Esophagus muscularis mucosa (tissue), 4 donors: ENCODE measurements around the gene RARB. TPM values are rescaled to one million over a fixed set of nuclear protein-coding genes. Genes with fewer than 3 reads are reported as not detected.
A peak's percentile ranks its signal among the peaks of the same experiment; 100 is the strongest.

ENCODE experiments used
- DNase-seq: peaks from one replicate; pipeline ENCODE4 v3.0.0-alpha.2; 2017; ENCODE audit errors: extremely low spot score
- H3K27ac ChIP-seq, 4 donors: fragments of 200-600 bp; sonication (generic); replicated peaks in 1 of 4; 1 replicate in 3 of 4; 2 replicates in 1 of 4; pipeline ENCODE4 v1.5.1; 2016 to 2019; ENCODE audit warnings: mild to moderate bottlenecking in 1 of 4
- H3K27me3 ChIP-seq, 4 donors: fragments of 200-600 bp; sonication (generic); one replicate each; pipeline versions ENCODE4 v1.5.1 to v1.6.0; 2016 to 2019
- H3K36me3 ChIP-seq, 4 donors: fragments of 200-600 bp; sonication (generic); one replicate each; pipeline ENCODE4 v1.5.1; 2016 to 2019
- H3K4me1 ChIP-seq, 4 donors: fragments of 200-600 bp; sonication (generic); one replicate each; pipeline ENCODE4 v1.5.1; 2016 to 2019
- H3K4me3 ChIP-seq, 4 donors: fragments of 200-600 bp; sonication (generic); 1 replicate in 2 of 4; 2 replicates in 2 of 4; pipeline ENCODE4 v1.5.1; 2016 to 2019; ENCODE audit warnings: mild to moderate bottlenecking in 4 of 4, moderate library complexity in 1 of 4
- H3K9me3 ChIP-seq, 4 donors: fragments of 200-600 bp; sonication (generic); 1 replicate in 3 of 4; 2 replicates in 1 of 4; pipeline ENCODE4 v1.5.1; 2016 to 2019
- EP300 ChIP-seq: sonication (generic); formaldehyde crosslinking; IDR thresholded peaks from one replicate; pipeline ENCODE4 v1.6.1; 2017; ENCODE audit warnings: antibody characterized with exemption
- POLR2A ChIP-seq: fragments of 450-650 bp; IDR thresholded peaks from one replicate; pipeline ENCODE4 v1.6.1; 2017; ENCODE audit warnings: antibody characterized with exemption, moderate library complexity, mild to moderate bottlenecking, low read depth
- POLR2AphosphoS5 ChIP-seq, 2 donors: sonication (generic); formaldehyde crosslinking; IDR thresholded peaks; one replicate each; pipeline ENCODE4 v1.6.1; 2017; ENCODE audit warnings: antibody characterized with exemption in 2 of 2
- whole genome bisulfite sequencing: methylation state at CpG from one replicate; pipeline ENCODE4 v1.1.5; 2018; 5-methylcytosine and 5-hydroxymethylcytosine counted together
- intact Hi-C: fragments of 100-400 bp; cut with DNase I; formaldehyde crosslinking; loops from one replicate; pipeline ENCODE4 v1.15.1; 2023
- total RNA-seq, 4 donors: library from RNA; depleted of rRNA; stranded (reverse); fragments of >200 nt; gene quantifications; one replicate each; pipeline versions ENCODE4 v1.1.0 to v1.2.1, GENCODE V29; 2016
- TF ChIP-seq, protein P1 (sequence below), 3 experiments: fragments of 200-600 bp in 2 of 3; fragments of 450-650 bp in 1 of 3; sonication (generic) in 2 of 3; IDR thresholded peaks; one replicate each; pipeline ENCODE4 v1.5.1; 2017 to 2019; ENCODE audit warnings: antibody characterized with exemption in 3 of 3, mild to moderate bottlenecking in 2 of 3, moderate library complexity in 1 of 3

The RARB gene
- total RNA-seq, 4 donors from 2014 or later: 29.2 to 51.9 (median 40.9) TPM

DNA sequence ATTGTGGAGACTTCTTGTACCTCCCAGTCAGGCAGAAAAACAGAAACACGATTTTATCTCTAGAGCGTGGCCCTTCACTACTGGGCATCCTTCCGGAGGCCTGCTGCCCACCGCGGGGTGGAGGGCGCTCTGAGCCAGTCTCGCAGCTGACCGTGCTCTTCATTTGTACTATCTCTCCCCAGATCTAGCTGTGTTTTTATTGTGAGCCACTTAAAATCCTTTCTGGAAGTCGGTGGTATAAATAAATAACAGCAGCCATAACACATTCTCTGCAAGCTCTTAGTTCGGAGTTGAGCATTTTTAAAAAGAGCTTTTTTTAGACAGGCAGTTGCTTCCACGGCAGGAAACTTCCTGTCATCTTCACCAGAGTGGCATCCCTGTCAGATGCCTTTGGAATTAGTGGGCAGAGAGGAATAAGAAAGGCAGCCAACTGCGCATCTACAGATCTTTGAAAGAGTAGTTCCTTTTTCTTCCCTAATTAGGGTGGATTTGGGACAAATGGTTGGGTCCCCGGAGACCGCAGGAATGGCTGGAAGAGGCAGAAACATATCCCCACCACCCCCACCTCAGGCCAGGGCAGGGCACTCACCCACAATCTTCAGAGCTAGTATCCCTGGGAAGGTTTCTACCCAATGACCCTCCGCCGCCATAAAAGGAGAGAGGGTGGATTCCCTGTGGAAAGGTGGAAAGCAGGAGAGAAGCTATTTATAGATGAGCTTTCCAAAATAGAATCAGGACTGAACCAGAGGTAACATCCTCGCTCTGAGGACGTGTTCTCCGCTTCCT is 145.5 kb downstream of the RARB start:
- Histone ChIP-seq H3K36me3 (peaks cover 0 to 65% (median 25%) of the 10 kb centered on the region in 4 donors), H3K4me1 (peaks cover 22 to 47% (median 33%) of the 10 kb centered on the region in 4 donors), H3K4me3 (no peak overlapping the region), H3K27ac (peak overlapping the region; percentile 71 to 75 (median 73)), H3K9me3 (no peaks in the 10 kb centered on the region), H3K27me3 (no peaks in the 10 kb centered on the region)
- 70% methylated on average over 18 of the region's 19 CpGs for whole genome bisulfite sequencing
- TF ChIP-seq POLR2AphosphoS5 (IDR thresholded peaks at IDR 0.05): no peak
- TF ChIP-seq, protein P1, sequence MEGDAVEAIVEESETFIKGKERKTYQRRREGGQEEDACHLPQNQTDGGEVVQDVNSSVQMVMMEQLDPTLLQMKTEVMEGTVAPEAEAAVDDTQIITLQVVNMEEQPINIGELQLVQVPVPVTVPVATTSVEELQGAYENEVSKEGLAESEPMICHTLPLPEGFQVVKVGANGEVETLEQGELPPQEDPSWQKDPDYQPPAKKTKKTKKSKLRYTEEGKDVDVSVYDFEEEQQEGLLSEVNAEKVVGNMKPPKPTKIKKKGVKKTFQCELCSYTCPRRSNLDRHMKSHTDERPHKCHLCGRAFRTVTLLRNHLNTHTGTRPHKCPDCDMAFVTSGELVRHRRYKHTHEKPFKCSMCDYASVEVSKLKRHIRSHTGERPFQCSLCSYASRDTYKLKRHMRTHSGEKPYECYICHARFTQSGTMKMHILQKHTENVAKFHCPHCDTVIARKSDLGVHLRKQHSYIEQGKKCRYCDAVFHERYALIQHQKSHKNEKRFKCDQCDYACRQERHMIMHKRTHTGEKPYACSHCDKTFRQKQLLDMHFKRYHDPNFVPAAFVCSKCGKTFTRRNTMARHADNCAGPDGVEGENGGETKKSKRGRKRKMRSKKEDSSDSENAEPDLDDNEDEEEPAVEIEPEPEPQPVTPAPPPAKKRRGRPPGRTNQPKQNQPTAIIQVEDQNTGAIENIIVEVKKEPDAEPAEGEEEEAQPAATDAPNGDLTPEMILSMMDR (IDR thresholded peaks at IDR 0.05): no peak
- no peak for TF ChIP-seq POLR2A
- no peak for TF ChIP-seq EP300
- intact Hi-C loops: no loop called here
- DNase-seq: no peak

DNA sequence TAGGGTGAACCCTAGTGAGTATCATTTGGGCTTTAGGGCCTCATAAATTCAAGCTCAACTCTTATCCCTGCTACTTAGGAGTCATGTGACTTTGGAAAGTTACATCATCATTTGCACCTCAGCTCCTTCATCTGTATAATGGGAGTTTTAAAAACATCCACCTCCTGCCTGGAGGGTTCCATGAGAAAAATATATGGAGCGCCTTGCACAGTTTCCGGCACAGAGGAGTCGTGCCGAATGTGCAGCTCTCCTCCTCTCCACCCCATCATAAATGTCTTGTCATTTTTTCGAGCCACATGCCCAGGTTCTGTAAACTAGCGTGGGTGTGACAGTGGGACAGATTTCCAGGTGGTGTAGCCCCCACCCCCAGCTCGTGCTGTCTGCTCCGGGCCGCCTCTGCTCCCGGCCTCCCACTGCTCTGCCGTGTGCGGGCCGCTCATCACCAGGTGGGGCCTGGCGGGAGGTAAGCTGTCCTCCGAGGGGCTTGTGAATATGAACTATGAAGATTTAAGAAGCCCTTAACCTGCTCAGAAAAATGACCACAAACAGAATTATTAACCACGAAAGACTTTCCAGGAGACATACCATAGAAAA is 146.2 kb downstream of the RARB start:
- Histone ChIP-seq H3K27me3 (no peaks in the 10 kb centered on the region), H3K27ac (peak overlapping the region; percentile 71 to 75 (median 73)), H3K4me1 (peaks cover 18 to 40% (median 26%) of the 10 kb centered on the region in 4 donors), H3K9me3 (no peaks in the 10 kb centered on the region), H3K36me3 (peaks cover 0 to 67% (median 25%) of the 10 kb centered on the region in 4 donors), H3K4me3 (no peak overlapping the region)
- TF ChIP-seq POLR2A: no peak
- DNase-seq: no peak
- intact Hi-C loops: no loop called here
- 91% methylated on average over 16 of the region's 16 CpGs for WGBS

DNA sequence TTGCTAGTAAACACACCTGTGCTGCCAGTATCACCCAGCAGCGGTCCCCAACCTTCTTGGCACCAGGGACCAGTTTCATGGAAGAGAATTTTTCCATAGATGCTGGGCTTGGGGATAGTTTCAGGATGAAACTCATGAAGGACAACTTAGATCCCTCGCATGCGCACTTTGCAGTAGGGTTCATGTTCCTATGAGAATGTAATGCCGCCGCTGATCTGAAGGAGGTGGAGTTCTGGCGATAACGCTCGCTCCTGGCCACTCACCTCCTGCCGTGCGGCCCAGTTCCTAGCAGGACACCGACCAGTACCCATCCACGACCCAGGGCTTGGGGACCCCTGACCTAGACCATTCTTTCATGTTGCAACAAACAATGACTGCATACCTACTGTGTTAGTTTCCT is 146.9 kb downstream of the RARB start:
- H3K27ac ChIP-seq: no peak overlapping the region
- peaks cover 0 to 66% (median 20%) of the 10 kb centered on the region in 4 donors for H3K36me3 ChIP-seq
- H3K9me3 ChIP-seq: no peaks in the 10 kb centered on the region

DNA sequence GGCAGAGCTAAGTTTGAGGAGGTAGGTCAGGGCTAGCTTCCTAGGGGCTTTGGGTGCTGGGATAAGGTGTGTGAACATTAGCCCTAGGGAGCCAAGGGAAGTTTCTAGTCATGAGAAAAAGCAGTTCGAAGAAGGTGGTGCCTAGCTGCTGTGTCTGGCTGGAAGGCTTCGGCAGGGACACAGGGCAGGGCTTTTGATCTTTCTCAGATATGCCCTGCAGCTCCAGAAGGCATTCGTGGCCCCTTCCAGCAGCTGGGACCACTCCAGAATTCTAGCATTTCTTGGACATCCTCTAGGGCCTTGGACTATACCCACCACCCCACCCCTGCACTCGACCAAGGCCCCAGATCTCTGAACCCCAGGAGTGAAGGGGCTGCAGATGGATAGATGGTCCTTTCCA is 148.1 kb downstream of the RARB start:
- H3K36me3 ChIP-seq: peaks cover 7 to 64% (median 19%) of the 10 kb centered on the region in 4 donors
- no peak overlapping the region for H3K27ac ChIP-seq
- no peak for DNase-seq
- TF ChIP-seq POLR2A (no peak), EP300 (no peak), POLR2AphosphoS5 (IDR thresholded peaks at IDR 0.05) (no peak)
- TF ChIP-seq, protein P1 (IDR thresholded peaks at IDR 0.05): no peak
- peaks cover 18 to 32% (median 21%) of the 10 kb centered on the region in 4 donors for H3K4me1 ChIP-seq
- no peaks in the 10 kb centered on the region for H3K27me3 ChIP-seq
- H3K9me3 ChIP-seq: no peaks in the 10 kb centered on the region
- intact Hi-C loops: no loop called here
- H3K4me3 ChIP-seq: no peak overlapping the region
- 81% methylated on average over 3 of the region's 4 CpGs for WGBS

More for the DNA sequence above, 146.9 kb downstream of the RARB start:
- WGBS: 92% methylated on average over 12 of the region's 12 CpGs
- Histone ChIP-seq H3K27me3 (no peaks in the 10 kb centered on the region), H3K4me1 (peaks cover 18 to 33% (median 21%) of the 10 kb centered on the region in 4 donors), H3K4me3 (no peak overlapping the region)
- no peak for DNase-seq
- intact Hi-C loops: no loop called here
- TF ChIP-seq POLR2A (no peak), EP300 (no peak), POLR2AphosphoS5 (IDR thresholded peaks at IDR 0.05) (no peak)
- TF ChIP-seq, protein P1 (IDR thresholded peaks at IDR 0.05): no peak

DNA sequence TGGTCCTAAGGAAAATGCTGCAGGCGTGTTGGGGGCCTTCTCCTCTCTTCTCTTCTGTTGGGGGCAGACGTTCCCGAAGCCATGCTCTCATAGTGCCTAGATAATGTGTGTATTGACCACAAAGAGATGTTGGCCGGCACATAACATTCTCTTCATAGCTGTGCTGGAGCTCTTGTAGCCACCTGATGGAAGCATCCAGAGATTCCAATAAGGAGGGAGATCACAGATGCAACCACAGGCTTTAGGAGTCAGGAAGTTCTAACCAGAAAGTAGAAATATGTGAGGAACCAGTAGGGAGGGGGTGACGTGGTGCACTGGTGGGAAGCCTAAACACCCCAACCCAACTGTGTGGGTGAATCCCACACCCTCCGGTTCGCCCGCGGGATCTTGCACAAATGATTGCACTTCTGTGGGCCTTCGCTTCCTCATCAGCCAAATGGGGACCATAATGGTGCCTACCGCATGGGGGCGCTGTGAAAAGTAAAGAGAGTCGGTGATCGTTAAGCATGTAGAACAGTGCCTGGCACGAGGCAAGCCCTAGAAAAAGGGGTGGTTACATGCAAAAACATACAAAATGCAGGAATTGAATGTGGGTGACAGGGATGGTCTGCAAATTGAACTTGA is 148.9 kb downstream of the RARB start:
- H3K27ac ChIP-seq: no peak overlapping the region

More for the DNA sequence above, 148.9 kb downstream of the RARB start:
- intact Hi-C loops: no loop called here
- H3K36me3 ChIP-seq: peaks cover 7 to 64% (median 19%) of the 10 kb centered on the region in 4 donors
- no peaks in the 10 kb centered on the region for H3K27me3 ChIP-seq
- WGBS: 81% methylated on average over 15 of the region's 15 CpGs
- no peak for DNase-seq
- peaks cover 18 to 32% (median 21%) of the 10 kb centered on the region in 4 donors for H3K4me1 ChIP-seq
- no peak overlapping the region for H3K4me3 ChIP-seq
- no peaks in the 10 kb centered on the region for H3K9me3 ChIP-seq
- TF ChIP-seq POLR2AphosphoS5 (IDR thresholded peaks at IDR 0.05) (no peak), EP300 (no peak), POLR2A (no peak)
- TF ChIP-seq, protein P1 (IDR thresholded peaks at IDR 0.05): no peak
